GM21619 (cell line): ENCODE measurements around the gene MBD3L2.
"Not testable (repeated sequence)": the region's sequence is repeated elsewhere in the genome, so short reads cannot be mapped to it uniquely, and the experiment has no call there.

Experiments used
- ATAC-seq: cut with Tn5 transposase; IDR thresholded peaks from one replicate; pipeline ENCODE4 v1.9.1; 2021; ENCODE audit not compliant: unreplicated experiment

The MBD3L2 gene

DNA sequence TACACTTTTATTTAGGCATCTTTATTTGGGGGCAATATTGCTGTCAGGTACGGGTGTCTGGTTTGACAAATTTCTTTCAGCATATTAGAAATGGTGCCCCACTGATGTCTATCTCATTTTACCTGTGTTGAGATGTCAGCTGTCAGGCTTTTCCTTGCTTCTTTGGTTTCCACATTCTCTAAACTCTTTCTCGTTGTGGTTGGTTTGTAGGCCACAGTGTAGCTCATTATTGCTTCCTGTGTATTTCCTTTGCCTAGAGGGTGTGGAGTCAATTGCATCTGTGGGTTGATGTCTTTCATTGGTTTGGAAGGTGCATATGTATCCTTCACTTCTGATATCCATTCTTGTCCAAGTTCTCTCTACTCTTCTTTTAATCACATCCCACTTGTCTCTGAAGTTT is 10.9 kb downstream of the MBD3L2 start:
- not testable (repeated sequence) for ATAC-seq

DNA sequence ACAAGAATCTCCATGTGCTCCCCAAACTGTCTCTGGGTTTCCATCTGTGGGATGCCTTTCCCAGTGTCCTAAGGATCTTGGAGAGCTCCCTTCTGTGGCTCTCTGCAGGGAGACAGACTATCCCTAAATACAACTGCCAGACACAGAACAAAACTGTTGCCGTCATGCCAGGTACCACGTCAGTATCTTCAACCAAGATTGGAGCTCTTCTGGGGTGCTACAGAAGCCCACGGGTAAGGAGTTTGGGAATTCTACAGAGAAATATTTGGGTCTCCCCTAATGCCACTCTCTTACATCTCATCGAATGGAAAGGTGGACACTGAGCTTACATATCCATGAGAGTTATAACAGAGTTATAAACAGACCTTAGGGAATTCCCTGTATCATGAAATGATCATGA is 14.2 kb downstream of the MBD3L2 start:
- no peak for ATAC-seq

DNA sequence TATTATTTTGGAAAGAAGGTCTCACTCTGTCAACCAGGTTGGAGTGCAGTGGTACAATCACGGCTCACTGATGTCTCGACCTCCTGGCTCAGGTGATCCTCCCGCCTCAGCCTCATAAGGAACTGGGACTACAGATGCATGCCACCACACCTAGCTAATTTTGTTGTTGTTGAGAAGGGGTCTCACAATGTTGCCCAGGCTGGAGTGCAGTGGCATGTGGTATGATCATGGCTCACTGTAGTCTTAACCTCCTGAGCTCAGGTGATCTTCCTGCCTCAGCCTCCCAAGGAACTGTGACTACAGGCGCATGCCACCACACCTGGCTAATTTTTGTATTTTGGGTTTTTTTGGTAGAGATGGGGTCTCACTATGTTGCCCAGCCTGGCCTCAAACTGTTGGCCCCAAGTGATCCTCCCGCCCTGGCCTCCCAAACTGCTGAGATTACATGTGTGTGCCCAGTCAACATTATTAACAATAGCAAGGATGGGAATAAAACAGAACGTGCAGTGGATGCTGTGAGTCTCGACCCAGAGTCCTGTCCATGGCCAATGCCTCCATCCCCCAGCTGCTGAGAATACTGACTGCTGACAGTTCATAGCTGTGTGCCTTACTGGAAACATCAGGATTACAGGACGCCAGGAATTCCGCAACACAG is 14.8 kb downstream of the MBD3L2 start:
- no peak for ATAC-seq

DNA sequence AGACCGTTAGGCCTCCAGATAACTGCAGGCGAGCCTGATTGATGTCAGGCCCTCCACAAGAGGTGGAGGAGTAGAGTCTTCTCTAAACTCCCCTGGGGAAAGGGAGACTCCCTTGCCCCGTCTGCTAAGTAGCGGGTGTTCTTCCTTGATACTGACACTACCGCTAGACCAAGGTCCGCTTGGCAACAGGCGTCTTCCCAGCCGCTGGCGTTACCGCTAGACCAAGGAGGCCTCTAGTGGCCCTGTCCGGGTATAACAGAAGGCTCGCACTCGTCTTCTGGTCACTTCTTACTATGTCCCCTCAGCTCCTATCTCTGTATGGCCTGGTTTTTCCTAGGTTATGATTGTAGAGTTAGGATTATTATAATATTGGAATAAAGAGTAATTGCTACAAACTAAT is 18.0 kb downstream of the MBD3L2 start:
- not testable (repeated sequence) for ATAC-seq

DNA sequence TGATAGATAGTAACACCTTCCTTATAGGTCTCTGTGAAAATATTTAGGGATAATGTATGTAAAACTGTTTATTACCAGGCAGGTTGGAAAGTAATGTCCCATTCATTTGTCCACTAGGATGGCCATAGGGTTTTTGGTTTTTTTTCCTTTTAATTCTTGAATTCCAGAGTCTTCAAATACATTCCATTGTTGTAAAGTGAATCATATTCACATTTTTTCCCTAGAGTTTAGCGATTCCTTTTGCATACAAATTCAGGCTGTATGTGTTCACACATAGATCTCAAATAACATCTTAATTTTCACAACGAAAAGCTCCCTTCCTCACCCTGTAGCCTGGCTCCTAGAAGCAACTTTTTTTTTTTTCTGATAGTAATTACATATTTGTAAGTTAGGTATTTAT is 18.6 kb downstream of the MBD3L2 start:
- ATAC-seq = no peak

- no peak for ATAC-seq
Observed at GRCh38 chr19:7068599-7068998, 19.5 kb downstream of the MBD3L2 start.

DNA sequence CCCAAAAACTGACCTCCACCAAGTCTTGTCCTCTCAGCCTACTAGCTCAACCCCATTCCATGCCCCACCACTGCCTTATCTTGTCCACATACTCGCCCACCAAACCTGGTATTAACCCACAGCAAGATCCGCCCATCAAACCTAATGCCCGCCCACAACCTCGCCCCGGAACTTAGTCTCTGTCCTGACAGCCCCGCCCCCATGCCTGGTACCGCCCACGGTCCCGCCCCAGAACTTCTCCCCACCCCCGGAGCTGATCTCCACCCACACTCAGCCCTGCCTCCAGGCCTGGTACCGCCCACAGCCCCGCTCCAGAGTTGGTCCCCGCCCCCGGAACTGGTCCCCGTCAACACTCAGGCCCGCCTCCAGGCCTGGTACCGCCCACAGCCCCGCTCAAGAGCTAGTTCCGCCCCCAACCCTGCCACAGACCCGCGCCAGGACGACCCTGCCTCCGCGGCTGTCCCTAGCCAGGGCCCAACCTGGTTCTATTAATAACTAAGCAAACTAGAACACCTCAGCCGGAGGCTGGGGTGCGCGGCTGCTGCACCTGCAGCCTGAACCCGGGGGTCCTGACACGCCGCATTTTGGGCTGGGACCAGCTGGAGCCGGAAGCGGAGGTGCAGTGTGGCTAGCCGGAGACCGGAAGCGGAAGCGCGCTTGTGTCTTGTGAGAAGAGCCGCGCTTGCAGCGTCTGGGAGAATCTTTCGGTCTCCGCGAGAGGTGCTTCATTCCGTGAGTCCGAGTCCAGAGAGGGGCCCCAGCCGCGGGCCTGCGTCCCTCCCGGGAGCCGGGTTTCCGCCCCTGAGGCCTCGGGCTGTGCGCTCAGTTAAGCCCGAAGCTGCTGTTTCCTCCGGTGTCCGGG is 20.2 kb downstream of the MBD3L2 start, which contains the start of gene ZNF557:
Gene ZNF557, plus strand, starts transcription at position 662 of the 862 bp plus-strand sequence. CDS start 5,372 bp downstream, outside the sequence.
- peak; percentile 85 for ATAC-seq

DNA sequence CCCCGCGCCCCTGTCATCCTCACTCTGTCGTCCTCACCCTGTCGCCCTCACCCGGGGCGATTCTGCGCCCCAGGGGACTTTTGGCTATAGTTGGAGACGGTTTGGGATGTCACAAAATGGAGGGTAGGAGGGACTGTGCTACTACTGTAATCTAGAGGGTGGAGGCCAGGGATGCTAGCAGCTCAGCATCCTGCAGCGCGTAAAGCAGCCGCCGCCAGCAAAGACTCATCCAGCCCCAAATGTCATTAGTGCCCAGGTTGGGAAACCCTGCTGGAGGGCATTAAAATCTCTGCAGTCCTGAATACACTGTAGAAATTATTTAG is 20.7 kb downstream of the MBD3L2 start:
- ATAC-seq = no peak

GRCh38 chr19:7072541-7072940 is 23.4 kb downstream of the MBD3L2 start:
- ATAC-seq = no peak

DNA sequence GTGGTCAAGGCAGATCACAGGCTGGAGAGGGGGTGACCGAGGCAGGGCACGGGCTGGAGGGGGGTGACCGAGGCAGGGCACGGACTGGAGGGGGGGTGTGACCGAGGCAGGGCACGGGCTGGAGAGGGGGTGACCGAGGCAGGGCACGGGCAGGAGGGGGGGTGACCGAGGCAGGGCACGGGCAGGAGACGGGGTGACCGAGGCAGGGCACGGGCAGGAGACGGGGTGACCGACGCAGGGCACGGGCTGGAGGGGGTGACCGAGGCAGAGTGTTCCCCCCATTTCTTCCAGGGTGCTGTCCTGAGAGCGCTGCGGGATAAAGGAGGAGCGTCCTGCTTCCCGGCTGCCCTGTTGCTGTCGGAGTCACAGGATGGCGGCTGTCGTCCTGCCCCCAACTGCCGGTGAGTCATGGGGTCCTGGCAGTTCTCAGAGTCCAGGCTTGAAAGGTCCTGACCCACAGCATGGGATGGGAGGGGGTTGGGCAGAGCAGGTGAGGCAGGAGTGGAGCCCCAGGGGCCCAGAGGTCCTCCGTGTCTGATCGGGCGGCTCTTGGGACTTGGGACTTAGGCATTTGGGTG is 25.7 kb downstream of the MBD3L2 start:
- no peak for ATAC-seq

- no peak for ATAC-seq
Observed at GRCh38 chr19:7076151-7076550, 27.0 kb downstream of the MBD3L2 start.

DNA sequence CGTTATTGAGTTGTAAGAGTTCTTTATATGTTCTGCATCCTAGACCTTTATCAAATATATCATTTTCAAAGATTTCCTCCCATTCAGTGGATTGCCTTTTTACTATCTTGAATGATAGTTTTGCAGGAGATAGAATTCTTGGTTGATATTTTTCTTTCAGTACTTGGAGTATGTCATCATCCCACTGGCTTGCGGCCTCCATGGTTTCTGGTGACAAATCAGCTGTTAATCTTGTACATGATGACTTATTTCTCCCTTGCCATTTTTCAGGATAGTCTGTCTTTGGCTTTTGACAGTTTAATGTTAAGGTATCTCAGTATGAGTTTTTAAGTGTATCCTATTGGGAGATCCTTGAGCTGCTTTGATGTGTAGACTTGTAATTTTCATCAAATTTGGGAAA is 28.9 kb downstream of the MBD3L2 start:
- no peak for ATAC-seq

DNA sequence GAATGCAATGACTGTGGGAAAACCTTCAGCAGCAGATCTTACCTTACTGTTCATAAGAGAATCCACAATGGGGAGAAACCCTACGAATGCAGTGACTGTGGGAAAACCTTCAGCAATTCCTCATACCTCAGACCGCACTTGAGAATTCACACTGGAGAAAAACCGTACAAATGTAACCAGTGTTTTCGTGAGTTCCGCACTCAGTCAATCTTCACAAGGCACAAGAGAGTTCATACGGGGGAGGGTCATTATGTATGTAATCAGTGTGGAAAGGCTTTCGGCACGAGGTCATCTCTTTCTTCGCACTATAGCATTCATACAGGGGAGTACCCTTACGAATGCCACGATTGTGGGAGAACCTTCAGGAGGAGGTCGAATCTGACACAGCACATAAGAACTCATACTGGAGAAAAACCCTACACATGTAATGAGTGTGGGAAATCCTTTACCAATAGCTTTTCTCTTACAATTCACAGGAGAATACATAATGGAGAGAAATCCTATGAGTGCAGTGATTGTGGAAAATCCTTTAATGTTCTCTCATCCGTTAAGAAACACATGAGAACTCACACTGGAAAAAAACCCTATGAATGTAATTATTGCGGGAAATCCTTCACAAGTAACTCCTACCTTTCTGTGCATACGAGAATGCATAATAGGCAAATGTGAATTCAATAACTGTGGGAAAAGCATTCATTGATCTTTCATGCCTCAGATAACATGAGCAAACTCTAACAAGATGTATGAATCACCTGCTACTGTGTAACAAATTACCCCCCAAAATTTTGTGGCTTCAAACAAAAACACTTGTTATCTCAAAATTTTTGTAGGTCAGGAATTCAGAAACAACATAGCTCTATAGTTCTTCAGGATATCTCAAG is 34.2 kb downstream of the MBD3L2 start:
- ATAC-seq = no peak

GRCh38 chr19:7088999-7089398 is 39.9 kb downstream of the MBD3L2 start:
- no peak for ATAC-seq

GRCh38 chr19:7098096-7098495 is 49.0 kb downstream of the MBD3L2 start:
- ATAC-seq = no peak

GRCh38 chr19:7098701-7099596 is 49.8 kb downstream of the MBD3L2 start:
- peak; percentile 79 for ATAC-seq

DNA sequence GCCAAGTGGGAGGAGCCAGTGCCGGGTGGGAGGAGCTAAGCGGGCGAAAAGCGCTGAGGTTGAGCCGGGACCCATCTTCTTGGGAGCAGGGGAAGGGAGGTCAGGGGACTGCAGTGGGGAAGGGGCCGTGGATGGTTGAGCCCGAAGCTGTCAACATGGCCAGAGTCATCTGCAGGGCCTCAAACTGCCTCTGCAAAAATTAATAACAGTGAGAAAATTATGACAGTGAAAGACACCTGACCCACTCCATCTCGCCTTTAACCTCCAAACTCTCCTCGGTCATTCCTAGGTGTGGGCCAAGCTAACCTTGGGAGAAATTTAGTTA is 50.4 kb downstream of the MBD3L2 start:
- no peak for ATAC-seq
